Chondrocyte (in vitro differentiated cells): ENCODE results near the gene AVL9. TPM values are rescaled to one million over a fixed set of nuclear protein-coding genes. Genes with fewer than 3 reads are reported as not detected.

Source experiments
- DNase-seq: peaks from one replicate; pipeline ENCODE4 v3.0.0; 2021; ENCODE audit warnings: mixed read lengths, low spot score
- H3K27ac Mint-ChIP-seq: one replicate; pipeline ENCODE4 v1.8.0; 2021; ENCODE audit warnings: mild to moderate bottlenecking, moderate library complexity, mixed read lengths; ENCODE audit not compliant: unreplicated experiment
- H3K27me3 Mint-ChIP-seq: 2 replicates; pipeline ENCODE4 v1.8.0; 2021; ENCODE audit warnings: low read depth, mixed read lengths
- H3K36me3 Mint-ChIP-seq: 2 replicates; pipeline ENCODE4 v1.8.0; 2021; ENCODE audit warnings: low read depth, mixed read lengths
- H3K4me1 Mint-ChIP-seq: 2 replicates; pipeline ENCODE4 v1.8.0; 2021; ENCODE audit warnings: low read depth, mild to moderate bottlenecking, mixed read lengths
- H3K4me3 Mint-ChIP-seq: one replicate; pipeline ENCODE4 v1.8.0; 2021; ENCODE audit warnings: mild to moderate bottlenecking, moderate library complexity, mixed read lengths; ENCODE audit not compliant: unreplicated experiment
- H3K9me3 Mint-ChIP-seq: 2 replicates; pipeline ENCODE4 v1.8.0; 2021; ENCODE audit warnings: low read depth, mixed read lengths
- total RNA-seq: library from RNA; stranded (reverse); gene quantifications from 3 replicates; pipeline ENCODE4 v1.2.1, GENCODE V29; 2021
- TF ChIP-seq, protein P1 (sequence below): fragments of 200-600 bp; sonication (generic); IDR thresholded peaks from 2 replicates; pipeline ENCODE4 v1.5.0; 2021; ENCODE audit warnings: antibody characterized with exemption, mild to moderate bottlenecking, moderate library complexity

The AVL9 gene
- total RNA-seq, 1 donor from 2014 or later = 30.4 TPM

DNA sequence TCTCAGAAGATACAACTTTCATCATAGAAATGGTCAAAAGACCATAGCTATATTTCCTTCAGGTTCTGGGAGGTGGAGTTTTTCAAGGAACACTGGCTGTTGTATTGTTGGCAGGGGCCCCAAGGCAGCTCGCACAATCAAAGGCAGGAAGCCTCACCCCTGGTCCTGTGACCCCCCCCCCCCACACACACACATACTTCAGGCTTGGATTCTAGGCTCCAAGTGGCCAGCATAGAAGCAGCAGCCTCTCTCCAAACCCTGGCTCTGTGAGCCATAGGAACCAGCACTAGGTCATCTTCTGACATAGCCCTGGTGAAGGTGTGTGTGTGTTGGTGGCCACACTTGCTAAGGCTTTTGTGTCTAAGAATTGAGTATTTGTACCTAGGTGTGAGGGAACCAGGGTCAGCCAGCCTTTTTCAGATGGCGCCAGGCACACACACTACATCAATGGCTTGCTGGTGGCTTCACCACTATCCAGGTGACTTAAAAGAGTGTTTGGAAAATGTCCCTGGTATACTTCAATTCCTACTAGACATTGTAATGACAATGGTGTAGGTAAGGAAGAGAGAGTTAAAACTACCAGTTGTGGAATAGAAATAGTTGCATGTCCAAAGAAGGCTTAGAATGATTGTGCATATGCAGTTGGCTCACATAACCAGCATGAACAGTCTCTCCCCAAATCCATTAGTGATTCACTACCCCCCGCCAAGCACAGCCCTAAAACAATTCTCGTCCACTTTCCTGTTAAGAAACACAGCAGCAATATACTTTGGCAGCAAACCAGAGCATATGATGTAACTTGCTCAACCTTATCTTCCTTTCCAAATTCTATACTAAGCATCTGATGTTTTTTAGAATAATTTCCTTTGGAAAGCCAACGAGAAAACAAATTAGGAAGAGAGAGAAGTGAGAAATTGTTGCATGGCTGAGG lies 91.3 kb downstream of the AVL9 start:
- TF ChIP-seq, protein P1, sequence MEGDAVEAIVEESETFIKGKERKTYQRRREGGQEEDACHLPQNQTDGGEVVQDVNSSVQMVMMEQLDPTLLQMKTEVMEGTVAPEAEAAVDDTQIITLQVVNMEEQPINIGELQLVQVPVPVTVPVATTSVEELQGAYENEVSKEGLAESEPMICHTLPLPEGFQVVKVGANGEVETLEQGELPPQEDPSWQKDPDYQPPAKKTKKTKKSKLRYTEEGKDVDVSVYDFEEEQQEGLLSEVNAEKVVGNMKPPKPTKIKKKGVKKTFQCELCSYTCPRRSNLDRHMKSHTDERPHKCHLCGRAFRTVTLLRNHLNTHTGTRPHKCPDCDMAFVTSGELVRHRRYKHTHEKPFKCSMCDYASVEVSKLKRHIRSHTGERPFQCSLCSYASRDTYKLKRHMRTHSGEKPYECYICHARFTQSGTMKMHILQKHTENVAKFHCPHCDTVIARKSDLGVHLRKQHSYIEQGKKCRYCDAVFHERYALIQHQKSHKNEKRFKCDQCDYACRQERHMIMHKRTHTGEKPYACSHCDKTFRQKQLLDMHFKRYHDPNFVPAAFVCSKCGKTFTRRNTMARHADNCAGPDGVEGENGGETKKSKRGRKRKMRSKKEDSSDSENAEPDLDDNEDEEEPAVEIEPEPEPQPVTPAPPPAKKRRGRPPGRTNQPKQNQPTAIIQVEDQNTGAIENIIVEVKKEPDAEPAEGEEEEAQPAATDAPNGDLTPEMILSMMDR = no peak
- H3K27me3 Mint-ChIP-seq = no peaks in the 10 kb centered on the region
- H3K4me1 Mint-ChIP-seq = peaks cover 46% of the 10 kb centered on the region
- H3K27ac Mint-ChIP-seq = peak overlapping the region; percentile 56
- H3K9me3 Mint-ChIP-seq = no peaks in the 10 kb centered on the region
- no peak for DNase-seq
- peaks cover 24% of the 10 kb centered on the region for H3K36me3 Mint-ChIP-seq
- H3K4me3 Mint-ChIP-seq = peak overlapping the region; percentile 8

DNA sequence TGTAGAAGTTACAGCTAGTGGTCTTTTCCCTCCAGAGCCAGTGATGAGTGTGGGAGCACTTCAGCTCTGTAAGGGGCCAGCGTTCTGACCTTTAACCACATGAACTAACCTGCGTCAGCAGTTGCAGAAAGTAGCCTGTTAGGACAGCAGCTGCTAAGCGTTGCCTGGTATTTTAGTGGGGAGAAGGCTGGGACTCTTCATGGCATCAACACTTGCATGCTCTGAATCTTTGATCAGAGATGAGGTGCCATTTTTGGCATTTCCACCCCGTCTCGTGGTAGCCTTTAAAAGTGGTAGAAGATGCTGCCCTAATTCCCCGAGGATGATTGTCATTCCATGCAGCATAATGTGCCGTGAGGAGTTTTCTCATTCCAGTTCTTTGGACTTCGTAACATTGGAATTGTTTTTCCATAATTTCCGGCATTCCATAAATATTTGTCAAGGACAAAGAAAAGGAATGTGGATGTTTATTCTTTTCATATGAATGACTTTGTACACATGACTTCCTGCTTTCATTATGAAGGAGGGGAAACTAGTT lies 92.2 kb downstream of the AVL9 start:
- DNase-seq = no peak
- H3K36me3 Mint-ChIP-seq = peaks cover 22% of the 10 kb centered on the region
- peak overlapping the region; percentile 9 for H3K4me3 Mint-ChIP-seq
- H3K27ac Mint-ChIP-seq = peak overlapping the region; percentile 56
- H3K4me1 Mint-ChIP-seq = peaks cover 46% of the 10 kb centered on the region
- TF ChIP-seq, protein P1 = no peak
- no peaks in the 10 kb centered on the region for H3K27me3 Mint-ChIP-seq
- H3K9me3 Mint-ChIP-seq = no peaks in the 10 kb centered on the region

DNA sequence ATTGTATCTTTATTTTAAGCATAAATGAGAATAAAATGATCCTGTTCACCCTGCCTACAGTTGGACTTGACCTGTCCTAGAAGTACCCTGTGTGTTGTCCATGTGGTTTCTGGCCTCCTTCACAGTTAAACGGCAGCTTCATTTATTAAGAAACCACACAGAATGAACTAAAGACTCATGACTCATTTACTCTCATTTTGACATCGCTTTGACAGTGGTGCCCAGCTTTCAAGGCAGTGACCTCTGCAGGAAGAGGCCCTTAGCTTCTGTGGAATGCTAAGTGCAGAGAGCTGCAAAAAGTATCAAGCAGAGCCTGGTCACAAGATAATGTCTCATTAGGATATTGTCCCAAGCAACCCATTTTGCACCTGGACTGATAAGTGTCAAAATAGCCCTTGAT lies 93.4 kb downstream of the AVL9 start:
- no peaks in the 10 kb centered on the region for H3K27me3 Mint-ChIP-seq
- H3K4me1 Mint-ChIP-seq = peaks cover 45% of the 10 kb centered on the region
- no peak overlapping the region for H3K4me3 Mint-ChIP-seq
- TF ChIP-seq, protein P1 = no peak
- peak overlapping the region; percentile 50 for H3K27ac Mint-ChIP-seq
- H3K9me3 Mint-ChIP-seq = no peaks in the 10 kb centered on the region
- H3K36me3 Mint-ChIP-seq = peaks cover 20% of the 10 kb centered on the region
- no peak for DNase-seq

DNA sequence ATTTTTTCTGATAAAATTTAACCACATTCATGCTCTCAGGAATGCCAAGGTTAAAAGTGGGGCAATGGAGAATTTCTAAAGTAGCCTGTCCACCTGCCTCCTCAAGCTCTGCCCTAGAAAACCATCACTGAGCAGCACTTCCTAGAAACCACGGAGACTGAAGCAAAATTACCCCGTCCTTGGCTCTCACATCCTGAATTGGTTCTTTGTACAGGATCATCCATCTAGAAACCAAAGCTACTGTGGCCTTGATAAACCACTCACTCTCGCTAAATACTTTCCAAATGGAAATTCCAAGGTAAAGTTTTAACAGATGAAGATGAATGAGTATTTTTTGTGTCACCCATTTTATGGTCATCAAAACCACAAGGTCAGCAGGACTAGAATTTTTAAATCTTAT lies 96.6 kb downstream of the AVL9 start:
- Mint-ChIP-seq H3K9me3 (no peaks in the 10 kb centered on the region), H3K36me3 (peaks cover 10% of the 10 kb centered on the region), H3K4me3 (no peak overlapping the region), H3K4me1 (peaks cover 23% of the 10 kb centered on the region), H3K27me3 (no peaks in the 10 kb centered on the region), H3K27ac (no peak overlapping the region)
- TF ChIP-seq, protein P1 = no peak
- no peak for DNase-seq

DNA sequence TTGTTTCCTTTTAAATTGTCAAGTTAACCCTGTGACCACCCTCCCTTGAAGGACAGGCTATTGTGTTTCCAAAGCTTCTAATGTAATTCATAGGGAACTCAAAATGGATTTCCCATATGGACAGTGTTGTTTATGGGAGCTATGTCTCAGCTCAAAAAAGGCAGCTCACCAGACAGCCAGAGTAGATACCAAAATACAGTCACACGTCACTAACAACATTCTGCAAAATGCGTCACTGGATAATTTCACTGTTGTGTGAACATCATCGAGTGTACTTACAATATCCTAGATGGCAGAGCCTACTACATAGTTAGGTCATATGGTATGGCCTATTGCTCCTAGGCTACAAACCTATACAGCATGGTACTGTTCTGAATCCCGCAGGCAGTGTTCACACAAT lies 97.4 kb downstream of the AVL9 start:
- no peak for DNase-seq
- Mint-ChIP-seq H3K4me1 (peaks cover 15% of the 10 kb centered on the region), H3K27me3 (no peaks in the 10 kb centered on the region), H3K4me3 (no peak overlapping the region), H3K36me3 (peaks cover 12% of the 10 kb centered on the region), H3K27ac (no peak overlapping the region), H3K9me3 (peaks cover 2% of the 10 kb centered on the region)
- TF ChIP-seq, protein P1 = no peak
